WTC11 (cell line): ENCODE data around the gene NLRC5. TPM values are rescaled to one million over a fixed set of nuclear protein-coding genes. Genes with fewer than 3 reads are reported as not detected.

Experiments used
- ATAC-seq: fragments of 200-7000 bp; cut with Tn5 transposase; 2 replicates; pipeline ENCODE4 v1.10.0; 2021; ENCODE audit warnings: mild to moderate bottlenecking, moderate library complexity
- CTCF ChIA-PET: fragments of 300-600 bp; sonication (Branson Sonifier 250); formaldehyde crosslinking; loops from one replicate; lab custom pipeline; 2021; ENCODE audit warnings: antibody characterized with exemption; lab: Charles Lee
- POLR2A ChIA-PET: fragments of 350-600 bp; sonication (Branson Sonifier 250); formaldehyde crosslinking; loops from one replicate; lab custom pipeline; 2021; ENCODE audit warnings: antibody characterized with exemption; lab: Charles Lee
- DNase-seq: peaks from one replicate; pipeline ENCODE4 v3.0.0; 2021; ENCODE audit warnings: low spot score
- H3K27ac Mint-ChIP-seq: 2 replicates; pipeline ENCODE4 v1.8.0; 2021; ENCODE audit warnings: mixed read lengths
- H3K27me3 Mint-ChIP-seq: 2 replicates; pipeline ENCODE4 v1.8.0; 2021; ENCODE audit warnings: low read depth, mild to moderate bottlenecking, moderate library complexity, mixed read lengths
- H3K36me3 Mint-ChIP-seq: 2 replicates; pipeline ENCODE4 v1.8.0; 2021; ENCODE audit warnings: mixed read lengths
- H3K4me1 Mint-ChIP-seq: 2 replicates; pipeline ENCODE4 v1.8.0; 2022; ENCODE audit warnings: mixed read lengths
- H3K4me3 Mint-ChIP-seq: 2 replicates; pipeline ENCODE4 v1.8.0; 2021; ENCODE audit warnings: mild to moderate bottlenecking, moderate library complexity, mixed read lengths
- H3K9me3 Mint-ChIP-seq: 2 replicates; pipeline ENCODE4 v1.8.0; 2021; ENCODE audit warnings: mixed read lengths
- ATF3 ChIP-seq: sonication (generic); formaldehyde crosslinking; conservative IDR thresholded peaks from 2 replicates; pipeline ENCODE4 v1.8.1; 2022; ENCODE audit warnings: mild to moderate bottlenecking, missing genetic modification reagents
- ATF6 ChIP-seq: sonication (generic); formaldehyde crosslinking; IDR thresholded peaks from 2 replicates; pipeline ENCODE4 v1.8.1; 2023; ENCODE audit warnings: mild to moderate bottlenecking, missing genetic modification reagents
- E2F1 ChIP-seq: sonication (generic); formaldehyde crosslinking; IDR thresholded peaks from 2 replicates; pipeline ENCODE4 v1.8.0; 2022; ENCODE audit warnings: mild to moderate bottlenecking, missing genetic modification reagents
- FOXJ3 ChIP-seq: sonication (generic); formaldehyde crosslinking; IDR thresholded peaks from 2 replicates; pipeline ENCODE4 v1.9.0; 2021; ENCODE audit warnings: missing genetic modification reagents, mild to moderate bottlenecking, borderline replicate concordance
- FOXK1 ChIP-seq: sonication (generic); formaldehyde crosslinking; IDR thresholded peaks from 2 replicates; pipeline ENCODE4 v1.8.0; 2022; ENCODE audit warnings: mild to moderate bottlenecking, moderate library complexity, missing genetic modification reagents
- KAT7 ChIP-seq: sonication (generic); formaldehyde crosslinking; IDR thresholded peaks from 2 replicates; pipeline ENCODE4 v1.8.1; 2023; ENCODE audit warnings: missing genetic modification reagents, mild to moderate bottlenecking, borderline replicate concordance
- NFE2L1 ChIP-seq: sonication (generic); formaldehyde crosslinking; IDR thresholded peaks from 2 replicates; pipeline ENCODE4 v1.8.1; 2023; ENCODE audit warnings: missing genetic modification reagents
- PRDM15 ChIP-seq: sonication (generic); formaldehyde crosslinking; IDR thresholded peaks from 2 replicates; pipeline ENCODE4 v1.8.0; 2022; ENCODE audit warnings: missing genetic modification reagents
- RELA ChIP-seq: sonication (generic); formaldehyde crosslinking; IDR thresholded peaks from 2 replicates; pipeline ENCODE4 v1.8.1; 2022; ENCODE audit warnings: missing genetic modification reagents, mild to moderate bottlenecking, borderline replicate concordance
- ZNF263 ChIP-seq: sonication (generic); formaldehyde crosslinking; IDR thresholded peaks from 2 replicates; pipeline ENCODE4 v1.8.1; 2022; ENCODE audit warnings: low read depth, mild to moderate bottlenecking, moderate library complexity, missing genetic modification reagents
- ZNF281 ChIP-seq: sonication (generic); formaldehyde crosslinking; IDR thresholded peaks from 2 replicates; pipeline ENCODE4 v1.8.0; 2023; ENCODE audit warnings: mild to moderate bottlenecking, missing genetic modification reagents
- ZNF425 ChIP-seq: fragments of 250-450 bp; sonication (Bioruptor Pico); conservative IDR thresholded peaks from 2 replicates; pipeline ENCODE4 v1.9.0; 2021; ENCODE audit warnings: mild to moderate bottlenecking
- total RNA-seq: library from RNA; stranded (reverse); gene quantifications from 3 replicates; pipeline ENCODE4 v1.2.3, GENCODE V29; 2021

Gene NLRC5
- total RNA-seq, 1 experiment from 2014 or later: 2.8 TPM

- H3K4me1 Mint-ChIP-seq: peaks cover 28% of the 10 kb centered on the region
- H3K4me3 Mint-ChIP-seq: no peak overlapping the region
- CTCF ChIA-PET: no interaction called here
- POLR2A ChIA-PET: no interaction called here
- ATAC-seq (no peak), DNase-seq (no peak)
- H3K9me3 Mint-ChIP-seq: no peaks in the 10 kb centered on the region
- H3K27me3 Mint-ChIP-seq: peaks cover 44% of the 10 kb centered on the region
- H3K27ac Mint-ChIP-seq: no peak overlapping the region
- TF ChIP-seq FOXK1 (CRISPR knock-in tag): no peak
- no peaks in the 10 kb centered on the region for H3K36me3 Mint-ChIP-seq
Observed at GRCh38 chr16:56987692-56988091, 1.7 kb upstream of the NLRC5 start.

- CTCF ChIA-PET: interaction anchor here (1.3 to 1.5 kb wide), 2 partner anchors 7 to 109 kb away, joined by 3 to 7 read pairs; no protein-coding TSS in a partner anchor
- no peak for DNase-seq
- Mint-ChIP-seq H3K27ac (no peak overlapping the region), H3K4me1 (peaks cover 30% of the 10 kb centered on the region)
- TF ChIP-seq ATF3 (CRISPR knock-in tag) (no peak), PRDM15 (CRISPR knock-in tag) (peak; percentile 35; the same call in 1 of the 2 replicates), ZNF281 (CRISPR knock-in tag) (no peak), ZNF425 (CRISPR knock-in tag) (no peak), E2F1 (CRISPR knock-in tag) (no peak), FOXJ3 (CRISPR knock-in tag) (no peak)
- TF ChIP-seq, all 79 proteins: peak for 1
- Mint-ChIP-seq H3K4me3 (peak overlapping the region; percentile 84), H3K27me3 (peaks cover 44% of the 10 kb centered on the region), H3K36me3 (no peaks in the 10 kb centered on the region), H3K9me3 (no peaks in the 10 kb centered on the region)
- POLR2A ChIA-PET: no interaction called here
- ATAC-seq: no peak; the same call in 1 of the 2 replicates
Observed at GRCh38 chr16:56988161-56988947, 1.0 kb upstream of the NLRC5 start.

- Mint-ChIP-seq H3K27ac (no peak overlapping the region), H3K4me1 (peaks cover 21% of the 10 kb centered on the region), H3K36me3 (no peaks in the 10 kb centered on the region), H3K4me3 (peak overlapping the region; percentile 84), H3K9me3 (no peaks in the 10 kb centered on the region), H3K27me3 (peaks cover 47% of the 10 kb centered on the region)
- POLR2A ChIA-PET: no interaction called here
- CTCF ChIA-PET: interaction anchor here (0.8 to 1.5 kb wide), 7 partner anchors 9 to 427 kb away, joined by 3 to 11 read pairs (median 4); no protein-coding TSS in a partner anchor
- ATAC-seq (no peak), DNase-seq (no peak)
- TF ChIP-seq RELA (CRISPR knock-in tag) (no peak), ATF6 (no peak), KAT7 (CRISPR knock-in tag) (no peak), NFE2L1 (CRISPR knock-in tag) (no peak), ZNF263 (CRISPR knock-in tag) (0 out of 2 replicates have a peak, but pooled peaks have one; percentile 7)
Observed at GRCh38 chr16:56989988-56990387, 631 bp downstream of the NLRC5 start.
